ENCODE results near the gene NHEJ1.

NHEJ1 gene

DNA sequence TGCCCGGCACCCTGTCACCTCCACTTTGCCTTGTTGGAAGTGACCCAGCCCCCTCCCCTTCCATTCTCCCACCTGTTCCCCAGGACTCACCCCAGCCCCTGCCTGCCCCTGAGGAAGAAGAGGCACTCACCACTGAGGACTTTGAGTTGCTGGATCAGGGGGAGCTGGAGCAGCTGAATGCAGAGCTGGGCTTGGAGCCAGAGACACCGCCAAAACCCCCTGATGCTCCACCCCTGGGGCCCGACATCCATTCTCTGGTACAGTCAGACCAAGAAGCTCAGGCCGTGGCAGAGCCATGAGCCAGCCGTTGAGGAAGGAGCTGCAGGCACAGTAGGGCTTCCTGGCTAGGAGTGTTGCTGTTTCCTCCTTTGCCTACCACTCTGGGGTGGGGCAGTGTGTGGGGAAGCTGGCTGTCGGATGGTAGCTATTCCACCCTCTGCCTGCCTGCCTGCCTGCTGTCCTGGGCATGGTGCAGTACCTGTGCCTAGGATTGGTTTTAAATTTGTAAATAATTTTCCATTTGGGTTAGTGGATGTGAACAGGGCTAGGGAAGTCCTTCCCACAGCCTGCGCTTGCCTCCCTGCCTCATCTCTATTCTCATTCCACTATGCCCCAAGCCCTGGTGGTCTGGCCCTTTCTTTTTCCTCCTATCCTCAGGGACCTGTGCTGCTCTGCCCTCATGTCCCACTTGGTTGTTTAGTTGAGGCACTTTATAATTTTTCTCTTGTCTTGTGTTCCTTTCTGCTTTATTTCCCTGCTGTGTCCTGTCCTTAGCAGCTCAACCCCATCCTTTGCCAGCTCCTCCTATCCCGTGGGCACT lies 21.9 kb upstream of the NHEJ1 start:
- no peak for DNase-seq (ENCODE audit: low spot score)

DNA sequence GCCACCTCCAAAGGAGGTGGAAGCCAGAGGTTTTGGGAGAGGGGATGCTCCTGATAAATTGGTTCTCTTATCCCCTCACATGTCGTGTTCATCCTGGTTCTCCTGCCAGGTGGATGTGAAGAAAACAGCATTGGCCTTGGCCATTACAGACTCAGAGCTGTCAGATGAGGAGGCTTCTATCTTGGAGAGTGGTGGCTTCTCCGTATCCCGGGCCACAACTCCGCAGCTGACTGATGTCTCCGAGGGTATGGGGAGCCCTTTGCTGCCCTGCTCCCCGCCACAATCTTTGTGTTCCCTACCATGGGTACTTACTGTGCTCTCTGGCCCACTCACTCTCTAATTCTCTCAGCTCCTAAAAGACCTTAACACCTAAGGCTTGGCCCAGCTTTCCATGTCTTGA lies 20.9 kb upstream of the NHEJ1 start:
- DNase-seq (ENCODE audit: low spot score), result no peak

DNA sequence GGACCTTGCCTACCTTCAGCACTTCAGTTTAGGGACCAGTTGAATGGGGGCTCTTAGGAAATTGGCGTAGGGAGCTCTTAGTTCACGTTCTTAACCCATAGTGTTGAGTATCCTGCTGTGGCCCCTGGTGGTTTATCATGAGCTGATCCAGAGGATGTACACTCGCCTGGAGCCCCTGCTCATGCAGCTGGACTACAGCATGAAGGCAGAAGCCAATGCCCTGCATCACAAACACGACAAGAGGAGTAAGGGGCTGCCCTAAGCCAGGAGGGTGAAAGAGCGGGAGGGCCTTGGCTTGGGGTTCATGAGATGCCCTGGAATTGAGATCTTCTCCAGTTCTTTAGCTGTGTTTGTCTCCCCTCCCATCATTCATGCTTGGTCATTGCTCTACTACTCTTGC lies 20.3 kb upstream of the NHEJ1 start:
- no peak for DNase-seq (ENCODE audit: low spot score)

DNA sequence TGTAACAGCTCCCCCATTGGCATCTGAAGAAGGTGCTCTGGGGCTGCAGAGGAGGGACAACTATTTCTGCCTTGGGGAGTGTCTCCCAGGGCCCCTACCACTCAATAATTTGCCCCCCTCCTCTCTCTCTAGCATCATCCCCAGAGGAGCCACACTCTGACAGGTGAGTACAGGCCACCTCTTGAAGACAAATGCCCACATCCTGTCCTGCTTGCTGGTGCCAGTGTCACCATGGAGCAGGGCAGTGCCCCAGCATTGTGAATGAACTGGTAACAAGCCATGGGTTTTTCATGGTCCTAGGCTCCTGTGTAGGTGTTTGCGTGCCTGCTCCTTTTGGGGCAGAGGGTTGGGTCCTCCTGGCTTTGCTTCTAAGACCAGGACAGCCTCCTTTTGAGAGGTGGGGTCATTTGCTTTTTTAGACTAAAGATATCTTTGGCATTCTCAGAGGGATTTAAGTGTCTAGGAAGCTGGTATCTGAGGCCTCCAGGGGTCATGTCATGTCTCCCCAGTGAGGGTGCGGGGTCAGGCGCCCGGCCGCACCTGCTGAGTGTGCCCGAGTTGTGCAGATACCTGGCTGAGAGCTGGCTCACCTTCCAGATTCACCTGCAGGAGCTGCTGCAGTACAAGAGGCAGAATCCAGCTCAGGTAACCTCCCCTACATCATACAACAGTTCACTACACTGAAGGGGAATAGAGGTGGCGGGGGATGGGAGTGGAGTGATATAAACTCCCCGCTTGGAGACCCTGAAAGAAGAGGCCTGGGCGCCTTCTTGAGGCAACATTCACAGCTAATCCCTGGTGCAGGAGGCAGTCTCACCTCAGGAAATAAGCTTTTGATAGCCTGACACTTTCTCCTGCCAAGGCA lies 19.2 kb upstream of the NHEJ1 start:
- DNase-seq (ENCODE audit: low spot score), result no peak

DNA sequence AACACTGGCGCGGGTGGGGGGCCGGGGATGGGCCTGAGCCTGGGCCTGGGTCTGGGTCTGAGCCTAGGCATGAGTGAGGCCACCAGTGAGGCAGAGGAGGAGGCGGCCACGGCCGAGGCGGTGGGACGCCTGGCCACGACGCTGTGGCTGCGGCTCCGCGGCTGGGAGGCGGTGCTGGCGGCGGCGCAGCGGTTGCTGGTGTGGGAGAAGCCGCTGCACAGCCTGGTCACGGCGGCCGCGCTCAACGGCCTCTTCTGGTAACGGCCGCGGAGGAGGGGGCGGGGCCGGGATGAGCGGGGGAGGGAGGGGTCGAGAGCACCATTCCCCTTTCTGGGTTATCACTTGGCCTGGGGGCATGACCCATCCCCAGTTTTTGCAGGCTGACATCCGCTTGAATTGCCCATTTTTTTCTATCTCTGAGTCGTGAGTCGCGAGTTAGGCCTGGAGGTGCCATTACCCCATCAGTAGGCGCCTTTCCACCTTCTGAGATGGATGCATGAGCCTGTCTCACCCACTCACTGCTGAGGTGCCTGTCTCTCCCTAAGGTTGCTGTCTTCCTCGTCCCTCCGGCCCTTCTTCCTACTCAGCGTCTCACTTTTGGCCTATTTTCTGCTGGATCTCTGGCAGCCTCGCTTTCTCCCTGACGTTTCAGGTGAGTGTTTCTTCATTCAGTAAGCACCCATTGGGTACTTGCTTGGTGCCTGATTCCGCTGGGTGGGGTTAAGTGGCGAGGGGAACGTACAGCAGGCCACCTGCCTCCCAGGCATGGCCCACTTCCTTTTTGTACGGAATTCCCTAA lies 18.0 kb upstream of the NHEJ1 start:
- DNase-seq (ENCODE audit: low spot score), result peak; percentile 42

DNA sequence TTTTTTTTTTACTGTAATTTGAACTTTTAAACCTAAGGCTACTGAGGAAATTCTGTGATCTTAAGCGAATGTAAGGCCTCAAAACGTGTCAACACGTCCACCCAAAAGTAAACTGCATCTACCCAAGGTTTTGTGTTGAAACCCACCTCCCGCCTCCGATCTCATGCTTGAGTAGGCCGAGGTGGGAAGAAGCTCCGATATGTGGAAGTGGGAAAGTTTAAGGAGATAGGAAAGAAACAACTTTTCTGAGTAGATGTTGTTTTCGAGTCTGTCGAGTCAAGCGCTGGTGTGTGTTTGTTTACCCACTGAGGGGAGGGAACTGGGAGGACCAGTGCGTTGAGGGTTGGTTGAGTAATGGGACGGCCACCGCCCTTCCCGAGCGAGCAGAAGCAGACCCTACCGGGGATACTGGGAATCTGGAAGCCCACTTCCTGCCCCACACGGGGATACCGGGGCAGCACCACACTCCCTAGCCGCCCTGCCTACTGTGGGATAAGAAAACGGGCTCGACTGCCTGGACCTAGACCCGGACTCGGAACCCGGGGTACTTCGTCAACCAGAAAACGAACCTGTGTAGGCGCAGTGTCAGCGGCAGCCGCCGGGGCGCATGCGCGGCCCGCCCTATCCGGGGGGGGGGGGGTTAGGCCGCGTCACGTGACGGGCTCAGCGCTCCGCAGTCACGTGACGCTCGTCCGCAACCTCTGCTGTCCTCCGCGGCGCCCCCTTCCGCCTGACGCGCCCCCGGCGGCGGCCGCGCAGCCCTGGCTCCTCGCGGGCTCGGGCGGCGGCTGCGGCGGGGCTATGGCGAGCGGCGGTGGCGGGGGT lies 17.1 kb upstream of the NHEJ1 start, which contains the start of gene RETREG2:
TSS of gene RETREG2 (plus strand) at position 724 of the 825 bp plus-strand sequence. CDS start at position 802, 78 bp downstream.
- peak; percentile 87 for DNase-seq (ENCODE audit: low spot score)

DNA sequence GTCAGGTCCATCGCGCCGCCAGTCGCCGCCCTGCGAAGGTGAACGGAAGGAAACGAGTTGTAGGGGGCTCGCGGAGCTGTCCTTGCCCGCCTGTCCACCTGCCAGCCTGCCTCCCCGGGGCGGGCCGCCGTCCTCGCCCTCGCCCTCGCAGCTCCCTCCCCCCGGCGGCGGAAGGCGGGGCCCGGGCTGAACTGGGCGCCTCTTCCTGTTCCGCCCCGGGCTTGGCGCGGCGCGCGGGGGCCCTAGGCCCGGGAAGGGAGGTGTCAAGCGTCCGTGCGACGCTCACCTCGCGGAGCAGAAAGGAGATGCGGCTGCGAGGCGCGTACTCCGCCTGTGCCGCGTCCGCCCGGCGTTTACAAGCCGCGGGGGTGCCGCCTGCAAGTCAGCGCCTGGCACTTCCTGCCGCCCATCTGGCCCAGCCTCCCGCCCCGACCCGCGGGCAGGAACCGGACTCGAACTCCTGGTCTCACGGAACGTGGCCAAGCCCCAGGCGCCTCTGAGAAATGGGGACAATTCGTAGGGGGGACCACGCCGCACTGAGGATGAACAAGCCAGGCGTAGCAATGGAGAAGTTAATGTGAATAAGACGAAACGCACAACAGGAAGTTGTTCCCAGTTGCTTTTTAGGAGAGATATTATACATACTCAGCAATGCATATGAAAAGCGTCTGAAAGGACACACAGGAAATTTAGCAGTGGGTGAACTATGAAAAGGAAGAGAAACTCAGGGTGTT lies 16.4 kb upstream of the NHEJ1 start, which contains the start of gene CNPPD1:
TSS of gene CNPPD1 (minus strand) at position 108 of the 734 bp plus-strand sequence. CDS start at position 11, 97 bp downstream.
- DNase-seq (ENCODE audit: low spot score), result peak; percentile 83

DNA sequence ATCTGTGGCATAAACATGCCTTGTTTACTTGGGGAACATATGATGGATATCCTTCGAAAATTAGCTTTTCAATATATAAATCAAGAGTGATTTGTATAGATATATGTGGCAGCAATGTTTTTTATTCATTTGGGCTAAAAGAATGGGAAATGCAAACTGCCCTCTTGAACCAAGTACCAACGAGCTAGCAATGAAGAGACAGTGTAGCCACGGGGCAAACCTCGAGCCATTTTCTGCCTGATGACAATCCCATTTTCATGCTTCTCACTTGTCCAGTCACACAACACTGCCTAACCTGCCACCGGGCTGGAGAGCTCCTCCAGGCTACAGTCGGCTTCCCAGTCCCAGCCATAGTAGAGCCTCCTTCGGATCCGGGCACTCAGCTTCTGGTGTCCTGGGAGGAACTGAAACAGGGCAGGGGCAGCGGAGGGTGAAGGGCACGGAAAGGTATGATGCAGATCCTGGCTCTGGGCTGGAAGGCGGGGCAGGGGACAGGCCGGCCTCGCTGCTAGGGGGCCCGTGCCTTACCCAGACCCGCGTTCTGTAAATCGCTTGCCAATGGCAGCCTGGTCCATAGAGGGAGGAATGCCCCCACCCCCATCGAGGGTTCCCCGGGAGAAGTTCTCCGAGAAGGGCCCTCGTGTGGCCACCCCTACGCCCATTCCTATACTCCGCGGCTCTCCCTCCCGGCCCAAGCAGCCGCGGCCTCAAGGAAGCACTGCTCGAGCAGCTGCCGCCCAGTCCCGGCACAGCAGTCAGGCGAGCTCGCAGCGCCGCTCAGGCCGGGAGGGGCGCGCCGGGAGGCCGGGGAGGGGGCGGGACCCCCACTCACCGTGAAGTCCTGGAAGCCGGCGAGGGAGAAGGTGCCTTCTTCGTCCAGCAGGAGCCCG lies 15.6 kb upstream of the NHEJ1 start:
- DNase-seq (ENCODE audit: low spot score), result peak; percentile 61

DNA sequence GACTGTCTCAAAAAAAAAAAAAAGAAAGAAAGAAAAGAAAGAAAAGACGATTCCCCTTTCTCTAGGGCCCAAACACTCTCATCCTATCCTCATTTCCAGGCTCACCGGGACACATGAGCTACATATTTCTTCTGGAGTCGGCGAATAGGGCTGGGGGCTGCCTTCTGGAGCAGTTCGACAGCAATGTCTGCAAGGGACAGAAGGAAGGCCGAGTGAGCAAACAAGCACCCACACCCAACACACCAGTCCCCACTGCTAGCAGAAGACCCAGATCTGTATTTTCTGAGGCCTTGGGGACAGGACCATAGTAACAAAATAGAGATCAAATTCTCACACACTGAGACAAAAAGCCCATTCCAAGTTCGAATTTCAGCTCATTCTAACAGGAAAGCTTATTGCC lies 14.9 kb upstream of the NHEJ1 start:
- no peak for DNase-seq (ENCODE audit: low spot score)

DNA sequence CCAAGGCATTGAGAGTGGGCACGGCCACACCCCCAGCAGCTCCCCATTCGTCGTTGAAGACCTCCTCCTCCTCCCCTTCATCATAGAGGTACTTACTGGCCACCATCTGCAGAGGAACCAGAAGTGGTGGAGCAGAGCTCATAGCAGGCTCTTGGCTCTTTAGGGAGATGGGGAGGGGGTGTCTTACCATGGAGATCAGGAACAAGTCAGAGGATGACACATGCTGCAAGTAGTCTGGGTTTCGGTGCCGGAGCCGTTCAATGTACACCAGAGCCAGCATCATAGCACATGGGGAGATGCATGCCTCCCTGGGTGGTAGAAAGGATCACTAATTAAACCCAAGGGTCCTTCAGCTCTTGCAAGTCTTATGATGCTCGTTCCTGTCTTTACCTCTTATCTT lies 14.2 kb upstream of the NHEJ1 start:
- no peak for DNase-seq (ENCODE audit: low spot score)

DNA sequence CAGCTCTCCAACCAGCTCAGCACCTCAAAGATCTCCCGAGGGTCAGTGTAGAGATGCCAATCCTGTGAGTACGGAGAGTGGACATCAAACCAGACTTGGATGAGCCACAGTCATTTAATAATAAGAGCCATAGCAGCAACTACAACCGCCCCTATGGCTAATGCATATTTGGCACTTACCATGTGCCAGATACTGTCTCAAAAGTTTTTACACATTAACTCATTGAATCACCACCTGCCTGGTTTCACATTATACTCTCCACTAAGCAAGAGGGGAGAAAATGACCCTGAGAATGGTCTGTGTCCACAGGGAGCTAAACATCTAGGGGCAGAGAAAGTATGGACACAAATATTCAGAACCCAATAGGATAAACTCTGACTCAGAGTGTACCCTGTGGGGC lies 13.5 kb upstream of the NHEJ1 start:
- DNase-seq (ENCODE audit: low spot score), result no peak

DNA sequence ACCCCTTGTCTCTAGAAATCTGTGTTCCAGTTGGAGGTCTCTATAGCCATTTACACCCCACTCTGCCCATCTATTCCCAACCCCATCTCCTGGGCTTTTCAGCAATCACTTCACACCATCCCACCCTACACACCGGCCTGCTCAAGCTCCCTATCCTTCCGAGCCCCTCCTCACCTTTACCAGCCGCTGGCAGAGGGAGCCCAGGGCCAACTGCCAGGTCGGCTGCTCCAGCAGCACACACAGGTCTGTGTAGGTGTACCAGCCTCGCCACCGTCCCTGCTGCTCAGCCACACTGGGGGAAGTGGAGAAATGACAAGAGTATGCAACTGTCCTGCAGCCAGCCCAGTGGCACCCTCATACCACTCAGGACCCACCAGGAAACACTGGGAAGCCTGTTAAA lies 12.6 kb upstream of the NHEJ1 start:
- no peak for DNase-seq (ENCODE audit: low spot score)

DNA sequence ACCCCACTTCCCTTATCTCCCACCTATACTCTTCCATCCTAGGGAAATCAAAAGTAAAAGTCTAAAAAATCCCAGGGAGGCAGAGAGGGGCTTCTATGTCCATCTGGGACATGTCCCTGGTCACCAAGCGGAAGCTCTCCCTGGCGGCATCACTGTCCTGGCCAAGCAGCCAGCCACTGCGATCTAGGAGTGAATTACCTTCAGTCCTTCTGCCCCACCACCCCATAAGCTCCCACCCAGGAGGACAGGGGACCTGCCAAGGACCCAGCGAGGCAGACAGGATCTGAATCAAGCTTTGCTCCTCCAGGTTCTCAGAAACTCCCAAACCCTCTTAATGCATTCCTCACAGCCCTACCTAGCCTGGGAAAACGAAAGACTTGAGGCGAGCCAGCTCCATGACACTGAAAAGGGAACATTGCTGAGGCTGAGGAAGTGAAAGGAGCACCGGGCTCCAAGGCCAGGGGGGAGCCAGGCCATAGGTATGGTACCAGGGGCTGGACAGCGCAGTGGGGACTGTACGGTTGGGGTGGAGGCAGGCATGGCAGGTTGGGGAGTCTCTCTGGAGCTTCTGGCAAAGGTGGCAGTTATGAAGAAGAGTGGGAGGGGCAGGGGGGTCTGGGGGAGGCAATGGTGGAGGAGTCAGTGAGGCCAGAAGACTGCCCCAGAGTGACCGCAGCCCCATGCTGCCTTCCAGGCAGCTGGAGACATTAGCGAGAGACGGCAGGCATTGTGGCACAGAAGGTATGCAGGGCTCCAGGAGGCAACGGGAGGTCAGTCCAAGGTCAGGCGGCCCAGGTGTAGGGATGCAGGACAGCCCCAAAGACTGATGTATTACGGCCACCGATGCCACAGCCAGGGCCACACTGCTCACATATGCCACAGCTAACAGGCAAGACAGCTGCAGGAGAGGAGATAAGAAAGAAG lies 11.9 kb upstream of the NHEJ1 start:
- no peak for DNase-seq (ENCODE audit: low spot score)

DNA sequence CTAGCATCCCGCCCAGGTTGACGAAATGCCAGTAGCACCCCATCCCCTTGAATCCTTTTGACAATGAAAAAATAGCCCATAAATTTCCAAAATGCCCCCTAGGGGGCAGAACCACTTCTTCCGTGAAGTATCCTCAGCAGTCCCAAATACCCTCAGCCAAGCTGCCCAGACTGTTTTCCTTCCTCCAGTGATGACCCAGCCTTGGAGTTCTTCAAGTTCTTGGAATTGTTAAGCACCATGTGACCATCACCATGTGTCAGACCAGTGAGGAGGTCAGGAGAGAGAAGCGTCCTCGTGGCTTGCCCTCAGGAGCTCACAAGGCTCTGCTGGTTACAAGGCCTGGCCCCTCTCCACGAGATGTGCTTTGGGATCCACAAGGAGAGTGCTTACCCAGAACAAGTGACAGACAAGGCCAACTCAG lies 10.6 kb upstream of the NHEJ1 start:
- DNase-seq (ENCODE audit: low spot score), result peak; percentile 55

DNA sequence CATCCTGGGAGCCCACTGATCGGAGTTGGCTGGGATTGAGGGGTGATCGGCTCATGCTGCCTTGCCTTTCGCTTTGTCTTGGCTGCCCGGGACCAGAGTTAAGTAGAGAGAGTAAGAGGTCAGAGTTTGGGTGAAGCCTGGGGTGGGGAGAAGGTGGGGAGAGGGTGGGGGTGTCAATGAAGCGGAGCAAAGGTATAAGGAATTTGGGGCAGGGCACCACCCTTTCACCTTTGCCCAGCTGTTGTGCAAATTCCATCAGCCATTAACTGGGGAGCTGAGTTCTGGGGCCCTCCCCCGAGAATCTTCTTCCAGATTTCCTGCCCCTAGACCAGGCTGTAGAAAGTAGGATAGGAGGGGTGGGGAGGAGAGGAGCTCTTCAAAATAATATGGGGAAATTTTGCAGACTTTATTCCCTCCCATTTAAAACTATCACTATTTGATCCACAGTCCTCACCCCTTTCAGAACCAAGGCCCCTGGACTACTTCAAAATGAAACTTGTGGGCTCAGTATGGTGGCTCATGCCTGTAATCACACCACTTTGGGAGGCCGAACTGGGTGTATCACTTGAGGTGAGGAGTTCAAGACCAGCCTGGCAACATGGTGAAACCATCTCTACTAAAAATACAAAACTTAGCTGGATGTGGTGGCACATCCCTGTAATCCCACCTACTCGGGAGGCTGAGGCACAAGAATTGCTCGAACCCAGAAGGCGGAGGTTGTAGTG lies 9.5 kb upstream of the NHEJ1 start, which contains the start of gene SLC23A3:
TSS of gene SLC23A3 (minus strand) at position 100 of the 725 bp plus-strand sequence. CDS start at position 55, 45 bp downstream.
- no peak for DNase-seq (ENCODE audit: low spot score)

DNA sequence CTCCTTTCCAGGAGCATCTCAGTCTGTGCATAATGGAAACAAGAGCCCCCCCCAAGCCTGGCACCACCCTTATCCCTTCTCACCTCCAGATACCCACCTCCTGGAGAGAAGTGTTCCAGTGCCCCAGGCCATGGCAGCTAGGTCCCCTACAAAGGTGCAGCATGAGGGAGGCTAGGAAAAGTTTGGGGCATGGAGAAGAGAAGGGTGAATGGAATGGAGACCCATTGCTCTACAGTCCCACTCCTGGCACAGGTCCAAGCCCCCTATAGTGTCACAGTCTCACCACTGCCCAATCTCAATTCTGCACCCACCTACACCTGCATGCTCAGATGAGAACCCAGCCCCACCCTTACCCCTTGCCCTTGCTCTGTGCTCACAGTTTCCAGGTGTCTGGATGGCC lies 8.3 kb upstream of the NHEJ1 start:
- DNase-seq (ENCODE audit: low spot score), result no peak

DNA sequence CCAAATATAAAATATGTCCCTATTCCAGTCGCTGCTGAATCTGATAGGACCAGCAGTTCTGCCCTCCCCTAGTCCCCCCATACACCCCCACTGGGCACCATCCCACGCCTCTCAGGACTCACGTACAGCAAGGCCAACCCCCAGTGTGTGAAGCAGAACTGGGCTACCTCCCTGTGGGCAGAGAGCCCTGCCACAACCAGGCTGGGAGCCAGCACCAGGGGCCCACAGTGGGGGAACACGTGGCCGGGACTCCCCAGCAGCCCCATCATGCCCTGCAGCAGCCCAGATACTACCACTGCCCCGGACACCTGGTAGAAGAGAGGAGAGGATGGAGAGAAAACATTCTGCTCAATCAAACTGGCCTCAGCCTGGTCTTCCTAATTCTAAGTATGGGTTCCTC lies 7.9 kb upstream of the NHEJ1 start:
- no peak for DNase-seq (ENCODE audit: low spot score)
